GM12891 (cell line): ENCODE data around the gene ARHGAP26.

Experiments
- DNase-seq: peaks from one replicate; pipeline ENCODE4 v3.0.0; 2011; ENCODE audit warnings: low spot score; ENCODE audit not compliant: insufficient read length
- FAIRE-seq: peaks from 2 replicates; lab custom pipeline; 2011; peaks lifted over from hg19 to GRCh38; lab: Jason Lieb, UNC
- PAX5 ChIP-seq: IDR thresholded peaks from 2 replicates; pipeline ENCODE4 v1.6.1; 2011; ENCODE audit warnings: low read length, moderate library complexity, mild to moderate bottlenecking; ENCODE audit not compliant: insufficient read depth, severe bottlenecking
- POLR2A ChIP-seq: IDR thresholded peaks from 2 replicates; pipeline ENCODE4 v1.6.1; 2011; ENCODE audit warnings: low read depth, low read length, control low read depth
- POLR2AphosphoS5 ChIP-seq: IDR thresholded peaks from 2 replicates; pipeline ENCODE4 v1.6.1; 2011; ENCODE audit warnings: low read depth, low read length, control low read depth
- POU2F2 ChIP-seq: IDR thresholded peaks from 2 replicates; pipeline ENCODE4 v1.6.1; 2011; ENCODE audit warnings: low read depth, mild to moderate bottlenecking, control low read depth, low read length, moderate library complexity
- SPI1 ChIP-seq: IDR thresholded peaks from 2 replicates; pipeline ENCODE4 v1.6.1; 2011; ENCODE audit warnings: low read depth, low read length, control low read depth
- TAF1 ChIP-seq: IDR thresholded peaks from 2 replicates; pipeline ENCODE4 v1.6.1; 2011; ENCODE audit warnings: low read depth, low read length, control low read depth

ARHGAP26 gene

DNA sequence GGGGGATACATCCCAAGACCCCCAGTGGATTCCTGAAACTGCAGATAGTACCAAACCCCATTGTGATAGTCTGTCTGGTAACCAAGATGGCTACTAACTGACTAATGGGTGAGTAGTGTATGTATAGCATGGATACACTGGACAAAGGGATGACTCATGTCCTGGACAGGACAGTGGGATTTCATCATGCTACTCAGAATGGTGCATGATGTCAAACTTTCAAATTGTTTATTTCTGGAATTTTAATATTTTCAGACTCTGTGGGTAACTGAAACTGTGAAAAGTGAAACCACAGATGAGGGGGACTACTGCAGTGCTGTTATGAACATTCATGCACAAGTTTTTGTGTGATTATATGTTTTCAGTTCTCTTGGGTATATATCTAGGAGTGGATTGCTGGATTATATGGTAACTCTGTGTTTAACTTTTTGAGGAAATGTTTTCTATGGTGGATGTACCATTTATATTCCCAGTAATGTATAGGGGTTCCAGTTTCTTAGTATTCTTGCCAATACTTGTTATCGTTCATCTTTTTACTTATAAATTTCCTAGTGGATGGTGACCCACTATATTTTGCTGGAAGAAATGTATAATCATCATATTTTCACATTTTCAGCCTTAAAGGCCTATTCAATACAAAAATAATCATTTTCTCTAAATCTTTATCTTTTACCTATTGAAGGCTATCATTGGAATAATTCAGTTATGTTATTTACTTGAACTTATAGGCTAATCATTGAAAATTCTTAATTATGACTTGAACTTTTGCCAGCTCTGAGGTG lies 492.4 kb downstream of the ARHGAP26 start:
- no peak for DNase-seq
- TF ChIP-seq SPI1: no peak
- TF ChIP-seq POU2F2: no peak; the same call in 1 of the 2 replicates
- no peak for TF ChIP-seq TAF1
- no peak for TF ChIP-seq PAX5
- TF ChIP-seq POLR2AphosphoS5: no peak
- TF ChIP-seq POLR2A: no peak
- FAIRE-seq: peak; percentile 66

DNA sequence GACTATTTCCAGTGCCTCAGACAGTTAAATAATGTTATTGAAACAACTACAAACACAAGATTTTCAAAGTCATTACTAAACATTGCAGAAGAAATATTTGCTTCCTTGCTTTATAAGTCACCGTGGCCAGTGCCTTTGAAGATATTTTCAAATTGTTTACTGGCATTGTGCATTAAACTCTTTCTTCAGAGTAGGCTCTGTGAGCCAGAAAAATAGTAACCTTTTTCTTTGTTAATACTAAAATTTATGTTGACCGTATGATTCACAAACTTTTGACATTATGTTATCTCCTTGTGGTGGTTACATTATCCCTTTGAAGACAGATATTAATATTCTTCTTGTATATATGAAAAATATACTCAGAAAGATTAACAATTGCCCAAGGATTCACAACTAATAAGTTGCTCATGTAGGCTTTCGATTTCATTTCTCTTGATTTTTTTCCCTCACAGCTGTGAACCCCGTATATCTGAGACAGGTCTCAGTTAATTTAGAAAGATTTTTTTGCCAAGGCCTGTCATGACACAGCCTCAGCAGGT lies 493.2 kb downstream of the ARHGAP26 start:
- no peak for TF ChIP-seq POU2F2
- no peak for TF ChIP-seq POLR2A
- no peak for FAIRE-seq

DNA sequence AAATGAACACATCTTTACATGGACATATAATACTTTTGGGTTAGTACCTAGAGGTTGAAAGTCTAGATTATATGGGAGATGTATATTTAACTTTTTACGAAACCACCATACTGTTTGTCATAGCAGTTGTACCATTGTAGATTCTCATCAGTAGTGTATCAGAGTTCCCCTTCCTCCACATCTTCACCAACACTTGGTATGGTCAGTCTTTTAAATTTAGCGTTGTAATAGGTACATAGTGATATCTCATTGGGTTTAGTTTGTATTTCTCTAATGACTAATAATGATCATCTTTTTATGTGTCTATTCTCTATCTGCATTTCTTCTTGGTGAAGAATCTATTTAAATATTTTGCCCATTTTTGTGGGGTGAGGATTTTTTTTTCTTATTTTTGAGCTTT lies 495.8 kb downstream of the ARHGAP26 start:
- FAIRE-seq: no peak
- no peak for TF ChIP-seq TAF1
- TF ChIP-seq POLR2A: no peak
- no peak for TF ChIP-seq SPI1
- no peak for TF ChIP-seq PAX5
- no peak for TF ChIP-seq POLR2AphosphoS5
- no peak for TF ChIP-seq POU2F2
- DNase-seq: no peak

More for the DNA sequence above, 493.2 kb downstream of the ARHGAP26 start:
- DNase-seq: no peak

DNA sequence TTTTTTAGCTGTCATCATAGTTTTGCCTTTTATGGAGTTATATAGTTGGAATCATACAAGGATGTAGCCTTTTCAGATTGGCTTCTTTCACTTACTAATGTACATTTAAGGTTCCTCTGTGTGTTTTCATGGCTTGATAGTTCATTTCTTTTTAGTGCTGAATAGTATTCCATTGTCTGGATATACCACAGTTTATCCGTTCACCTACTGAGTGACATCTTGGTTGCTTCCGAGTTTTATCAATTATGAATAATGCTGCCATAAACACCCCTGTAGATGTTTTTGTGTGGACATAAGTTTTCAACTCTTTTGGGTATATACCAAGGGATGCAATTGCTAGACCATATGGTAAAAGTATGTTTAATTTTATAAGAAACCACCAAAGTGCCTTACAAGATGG lies 497.0 kb downstream of the ARHGAP26 start:
- no peak for FAIRE-seq
- TF ChIP-seq PAX5: no peak
- no peak for TF ChIP-seq POLR2AphosphoS5
- no peak for TF ChIP-seq POLR2A
- no peak for TF ChIP-seq SPI1
- TF ChIP-seq TAF1: no peak
- TF ChIP-seq POU2F2: no peak
- no peak for DNase-seq

DNA sequence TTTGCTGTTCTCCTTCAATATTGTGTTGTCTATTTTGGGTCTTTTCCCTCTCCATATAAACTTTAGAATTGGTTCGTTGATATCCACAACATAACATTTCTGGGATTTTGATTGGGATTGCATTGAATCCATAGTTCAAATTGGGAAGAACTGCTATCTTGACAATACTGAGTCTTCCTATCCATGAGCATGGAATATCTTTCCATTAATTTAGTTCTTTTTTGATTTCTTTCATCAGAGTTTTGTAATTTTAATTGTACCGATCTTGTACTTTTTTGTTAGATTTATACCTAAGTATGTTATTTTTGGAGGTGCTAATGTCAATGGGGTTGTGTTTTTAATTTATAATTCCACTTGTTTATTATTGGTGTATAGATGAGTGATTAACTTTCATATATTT lies 498.2 kb downstream of the ARHGAP26 start:
- FAIRE-seq: no peak
- no peak for TF ChIP-seq POU2F2
- TF ChIP-seq SPI1: no peak
- TF ChIP-seq TAF1: no peak
- no peak for TF ChIP-seq POLR2AphosphoS5
- no peak for TF ChIP-seq PAX5
- TF ChIP-seq POLR2A: no peak
- no peak for DNase-seq

DNA sequence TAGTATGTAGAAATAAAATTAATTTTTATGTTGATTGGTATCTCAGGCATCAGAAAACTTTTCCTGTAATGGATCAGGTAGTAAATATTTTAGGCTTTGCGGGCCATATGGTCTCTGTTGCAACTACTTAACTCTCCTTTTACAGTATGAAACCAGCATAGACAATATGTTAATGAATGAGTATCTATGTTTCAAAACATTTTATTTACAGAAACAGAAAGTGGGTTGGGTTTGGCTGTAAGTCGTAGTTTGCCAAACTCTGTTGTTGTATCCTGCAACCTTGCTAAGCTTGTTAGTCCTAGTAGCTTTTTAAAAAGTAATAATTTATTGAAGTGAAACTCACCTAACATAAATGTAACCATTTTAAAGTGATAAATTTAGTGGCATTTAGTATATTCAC lies 501.3 kb downstream of the ARHGAP26 start:
- FAIRE-seq: no peak

DNA sequence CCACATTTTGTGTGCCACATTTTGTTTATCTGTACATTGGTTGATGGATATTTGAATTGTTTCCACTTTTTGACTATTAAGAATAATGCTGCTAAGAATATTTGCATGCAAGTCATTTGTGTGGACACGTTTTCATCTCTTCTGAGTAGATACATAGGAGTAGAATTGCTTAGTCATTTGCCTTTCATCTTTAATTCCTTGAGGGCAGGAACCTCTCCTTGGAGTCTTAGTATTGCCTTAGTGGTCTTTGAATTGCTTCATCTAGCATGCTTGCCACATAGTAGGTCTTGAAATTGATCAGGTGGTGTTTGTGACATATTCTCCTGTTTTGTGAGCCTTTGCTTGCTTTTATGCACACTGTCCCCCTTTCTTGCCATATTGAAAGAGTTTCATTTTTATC lies 504.8 kb downstream of the ARHGAP26 start:
- FAIRE-seq: no peak
- TF ChIP-seq POLR2AphosphoS5: no peak
- TF ChIP-seq POLR2A: no peak
- TF ChIP-seq POU2F2: no peak
- TF ChIP-seq TAF1: no peak
- TF ChIP-seq PAX5: no peak
- TF ChIP-seq SPI1: no peak
- DNase-seq: no peak

More for the DNA sequence above, 501.3 kb downstream of the ARHGAP26 start:
- no peak for DNase-seq
- TF ChIP-seq POLR2A (no peak), SPI1 (no peak), TAF1 (no peak), PAX5 (no peak), POU2F2 (no peak), POLR2AphosphoS5 (no peak)

DNA sequence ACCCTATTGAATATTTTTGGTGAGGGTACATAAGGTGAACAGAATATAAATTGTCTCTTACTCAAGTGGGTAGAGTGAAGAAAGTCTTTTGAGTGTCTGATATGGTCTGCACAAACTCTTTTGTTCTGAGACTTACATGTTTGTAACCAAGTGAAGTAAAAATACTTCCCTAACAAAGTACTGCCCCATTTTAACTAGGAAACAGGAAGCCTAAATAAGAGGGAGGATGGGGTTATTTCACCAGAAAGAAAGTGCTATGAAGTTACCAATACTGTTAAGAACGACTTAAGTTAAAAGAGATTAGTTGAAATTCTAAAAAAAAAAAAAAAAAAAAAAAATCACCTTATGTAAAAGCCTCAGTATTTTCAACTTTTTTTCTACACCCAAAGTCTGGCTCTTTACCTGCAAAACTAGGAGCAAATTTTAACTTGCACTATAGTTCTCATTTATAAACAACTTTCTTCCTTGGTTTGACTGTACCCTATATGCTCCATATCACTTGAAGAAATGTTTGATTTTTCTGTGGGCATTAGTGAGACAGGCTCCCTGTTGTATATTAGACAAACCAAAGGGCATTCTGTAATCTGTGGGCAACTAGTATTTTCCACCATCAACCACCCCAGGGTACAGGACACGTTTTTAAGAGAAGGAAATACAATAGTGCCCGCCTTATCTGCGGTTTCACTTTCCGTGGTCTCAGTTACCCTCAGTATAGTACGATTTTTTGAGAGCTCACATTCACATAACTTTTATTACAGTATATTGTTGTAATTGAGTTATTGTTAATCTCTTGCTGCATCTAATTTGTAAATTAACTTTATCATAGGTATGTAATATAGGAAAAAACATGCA lies 505.6 kb downstream of the ARHGAP26 start:
- TF ChIP-seq POLR2A (no peak; the same call in 1 of the 2 replicates), POLR2AphosphoS5 (peak; percentile 24; the same call in 1 of the 2 replicates)
- no peak for DNase-seq
- FAIRE-seq: peak; percentile 26

DNA sequence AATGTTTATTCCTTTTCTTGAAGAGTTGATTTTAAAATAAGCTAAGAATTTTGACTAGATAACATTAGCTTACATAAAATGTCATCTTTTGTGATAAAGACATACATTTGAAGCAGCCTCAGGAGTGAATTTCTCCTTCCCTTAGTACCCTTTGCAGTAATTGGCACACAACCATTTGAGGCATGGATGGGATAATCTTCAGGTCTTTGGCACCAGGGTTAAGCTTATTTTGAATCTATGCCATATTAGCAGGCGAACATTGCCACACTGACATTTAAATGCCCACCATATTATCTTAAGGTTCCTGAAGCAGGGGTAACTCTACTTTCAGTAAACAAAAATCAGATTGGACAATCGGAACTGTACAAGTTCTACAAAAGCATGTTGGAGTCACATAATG lies 507.4 kb downstream of the ARHGAP26 start:
- peak; percentile 43 for FAIRE-seq
- TF ChIP-seq POLR2A (no peak), TAF1 (no peak), POLR2AphosphoS5 (no peak), SPI1 (no peak), POU2F2 (no peak), PAX5 (no peak)
- DNase-seq: no peak
